HG02610 (cell line): Measurements from ENCODE around the gene CARHSP1.
"Not testable (repeated sequence)": the region's sequence is repeated elsewhere in the genome, so short reads cannot be mapped to it uniquely, and the experiment has no call there.

ENCODE experiments used
- ATAC-seq: cut with Tn5 transposase; IDR thresholded peaks from one replicate; pipeline ENCODE4 v1.9.1; 2021; ENCODE audit warnings: mild to moderate bottlenecking, moderate library complexity; ENCODE audit not compliant: unreplicated experiment

CARHSP1 gene

GRCh38 chr16:8836797-8837196 lies 32.0 kb downstream of the CARHSP1 start:
- ATAC-seq: not testable (repeated sequence)

DNA sequence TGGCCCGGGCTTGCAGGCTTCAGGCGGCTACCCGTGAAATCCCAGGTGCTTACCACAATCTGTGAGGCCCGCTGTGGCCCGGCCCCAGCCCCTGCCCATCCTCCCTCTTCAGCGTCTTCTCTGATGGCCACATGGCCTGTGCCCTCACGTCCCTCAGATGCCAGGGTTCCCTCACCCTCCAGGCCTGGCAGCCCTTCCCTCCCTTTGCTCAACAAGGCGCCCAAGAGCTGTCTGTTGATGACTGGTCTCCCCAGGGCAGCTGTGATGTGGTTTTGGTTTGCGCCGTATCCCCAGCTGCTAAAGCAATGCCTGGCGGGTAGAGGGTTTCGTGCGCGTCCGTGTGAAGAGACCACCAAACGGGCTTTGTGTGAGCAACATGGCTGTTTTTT lies 36.1 kb downstream of the CARHSP1 start:
- no peak for ATAC-seq

GRCh38 chr16:8831871-8832716 lies 36.7 kb downstream of the CARHSP1 start:
- ATAC-seq: no peak

DNA sequence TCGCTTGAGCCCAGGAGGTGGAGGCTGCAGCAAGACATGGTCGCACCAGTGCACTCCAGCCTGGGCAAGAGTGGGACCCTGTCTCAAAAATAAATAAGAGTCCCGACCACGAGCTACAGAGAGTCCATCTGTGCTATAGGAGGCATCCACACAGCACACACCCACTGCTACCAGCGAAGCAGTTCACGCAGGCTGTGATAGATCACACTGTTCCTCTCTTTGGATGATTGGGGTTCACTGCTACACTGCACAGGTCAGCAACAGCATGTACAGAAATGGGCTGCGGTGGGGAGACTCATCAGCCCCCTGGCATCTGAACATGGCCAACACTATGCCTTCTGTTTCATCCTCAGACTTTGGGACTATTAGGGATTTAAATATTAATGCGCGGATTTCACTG lies 37.4 kb downstream of the CARHSP1 start:
- no peak for ATAC-seq

DNA sequence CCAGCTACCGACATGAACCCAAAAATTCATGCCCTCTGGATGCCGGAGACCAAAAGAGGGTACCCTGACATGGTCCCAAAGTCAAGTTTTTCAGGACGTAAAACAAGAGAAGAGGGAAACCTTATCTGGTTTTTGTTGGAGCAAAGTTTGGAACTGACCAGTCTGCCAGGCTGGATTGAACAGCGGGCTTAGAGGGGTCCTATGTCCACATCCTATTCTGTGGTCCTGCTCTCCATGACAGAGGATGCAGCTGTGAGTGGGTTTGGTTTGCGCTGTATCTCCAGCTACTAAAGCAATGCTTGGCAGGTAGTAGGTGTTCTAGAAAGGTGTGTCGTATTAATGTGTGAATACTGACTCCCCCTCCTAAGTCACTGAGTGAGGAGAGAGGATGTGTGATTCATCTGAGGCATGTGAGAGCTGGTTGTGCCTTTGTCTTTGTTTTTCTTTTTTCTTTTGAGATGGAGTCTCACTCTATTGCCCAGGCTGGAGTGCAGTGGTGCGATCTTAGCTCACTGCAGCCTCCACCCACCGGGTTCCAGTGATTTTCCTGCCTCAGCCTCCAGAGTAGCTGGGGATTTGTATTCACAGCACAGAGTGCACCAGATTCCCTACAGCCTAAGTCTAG lies 40.2 kb downstream of the CARHSP1 start:
- ATAC-seq: no peak

DNA sequence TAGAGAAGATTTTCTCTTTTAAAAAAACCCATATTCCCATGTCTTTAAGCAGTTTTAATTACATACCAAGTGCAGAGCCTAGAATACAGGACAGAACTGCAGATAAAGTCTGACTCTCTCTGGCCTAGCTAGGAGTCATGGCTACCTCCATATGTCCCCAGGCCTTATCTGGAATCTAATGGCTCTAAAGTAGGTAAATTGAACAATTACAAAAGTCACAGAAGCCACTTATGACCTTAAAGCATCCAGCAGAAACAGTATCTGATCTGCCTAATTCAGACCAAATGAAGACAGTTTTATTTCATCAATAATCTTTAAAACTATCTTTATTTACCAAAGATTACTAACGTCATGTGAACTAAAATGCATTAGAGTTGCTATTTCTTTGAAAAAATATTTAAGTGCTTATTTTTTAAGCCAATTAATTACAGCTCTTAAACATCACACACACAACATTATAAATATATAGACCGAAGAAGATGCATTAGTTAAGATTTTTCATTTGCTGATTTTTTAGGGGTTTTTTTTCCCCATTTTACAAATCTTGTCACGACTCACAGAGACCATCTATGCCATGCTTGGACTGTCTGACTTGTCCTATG lies 42.4 kb downstream of the CARHSP1 start:
- ATAC-seq: no peak

DNA sequence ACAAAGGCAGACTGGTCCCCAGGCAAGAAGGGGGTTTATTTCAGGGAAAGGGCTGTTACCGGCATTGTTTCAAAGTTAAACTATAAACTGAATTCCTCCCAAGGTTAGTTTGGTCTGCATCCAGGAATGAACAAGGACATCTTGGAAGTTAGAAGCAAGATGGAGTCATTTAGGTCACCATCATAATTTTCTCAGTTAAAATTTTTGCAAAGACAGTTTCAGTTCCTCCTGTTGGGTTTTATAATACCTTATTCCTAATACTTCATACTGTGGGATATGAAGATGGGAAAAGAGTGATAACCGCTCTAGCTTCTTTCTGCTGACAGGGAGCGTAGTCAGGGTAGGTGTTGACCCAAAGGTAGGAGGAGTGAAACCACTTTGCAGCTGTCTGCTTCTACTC lies 46.4 kb downstream of the CARHSP1 start:
- ATAC-seq: no peak

- ATAC-seq: peak; percentile 2
Observed at GRCh38 chr16:8819411-8820034, 49.3 kb downstream of the CARHSP1 start.

GRCh38 chr16:8818504-8819270 lies 50.1 kb downstream of the CARHSP1 start:
- peak; percentile 89 for ATAC-seq

DNA sequence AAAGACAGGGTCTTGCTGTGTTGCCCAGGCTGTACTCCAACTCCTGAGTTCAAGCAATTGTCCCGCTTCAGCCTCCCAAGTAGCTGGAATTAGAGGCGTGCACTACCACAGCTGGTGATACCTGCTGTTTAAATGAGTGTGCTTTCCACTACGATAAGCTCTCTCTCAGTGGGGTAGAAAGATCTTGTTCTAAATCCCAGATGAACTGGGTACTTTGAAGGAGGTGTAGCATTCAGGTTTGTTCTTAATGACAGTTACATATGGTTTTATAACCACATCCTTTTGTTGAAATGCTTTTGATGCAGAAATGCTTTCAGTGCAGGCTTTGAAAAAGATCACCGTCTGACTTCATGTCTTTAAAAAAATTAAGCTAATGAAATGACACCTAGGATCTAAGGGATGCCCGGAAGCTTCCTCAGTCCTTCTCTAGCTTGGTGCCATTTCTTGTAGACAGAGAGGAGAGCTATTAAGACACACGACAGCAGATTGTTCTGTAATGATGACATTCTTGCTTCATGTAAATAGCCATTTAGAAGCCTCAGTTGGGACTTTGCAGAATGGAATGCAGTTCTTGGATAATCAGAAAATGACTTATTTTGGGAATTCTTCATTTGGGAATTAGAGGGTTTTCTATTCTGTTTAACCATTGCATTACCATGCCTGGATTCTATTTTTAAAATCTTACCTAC lies 51.7 kb downstream of the CARHSP1 start:
- ATAC-seq: no peak

DNA sequence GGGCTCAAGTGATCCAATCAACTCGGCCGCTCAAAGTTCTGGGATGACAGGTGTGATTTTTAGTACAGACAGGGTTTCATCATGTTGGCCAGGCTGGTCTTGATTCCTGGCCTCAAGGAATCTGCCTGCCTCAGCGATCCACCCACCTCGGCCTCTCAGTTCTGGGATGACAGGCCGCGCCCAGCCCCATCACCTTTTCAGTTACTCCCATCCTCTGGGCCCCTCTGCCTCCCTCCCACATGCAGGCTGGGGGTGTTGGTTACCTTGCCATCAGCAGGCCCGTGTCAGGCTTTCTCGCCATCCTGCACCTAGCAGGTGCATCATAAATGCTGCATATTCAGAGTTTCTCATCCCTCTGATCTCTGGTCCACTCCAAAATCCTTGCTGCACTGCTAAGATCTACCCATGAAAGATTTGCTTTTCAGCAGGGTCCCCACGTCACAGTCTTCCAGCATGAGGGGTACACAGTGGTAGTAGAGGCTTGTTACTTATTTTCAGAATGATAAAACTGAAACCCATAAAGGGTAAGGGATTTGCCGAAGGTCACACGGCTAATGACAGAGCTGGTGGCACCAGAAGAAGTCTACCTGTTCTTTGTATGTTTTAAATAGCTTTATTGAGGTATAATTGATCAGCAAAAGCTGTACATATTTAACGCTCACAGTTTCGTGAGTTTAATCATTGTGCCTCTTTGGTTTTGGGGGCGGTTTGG lies 54.6 kb downstream of the CARHSP1 start:
- ATAC-seq: peak; percentile 42

DNA sequence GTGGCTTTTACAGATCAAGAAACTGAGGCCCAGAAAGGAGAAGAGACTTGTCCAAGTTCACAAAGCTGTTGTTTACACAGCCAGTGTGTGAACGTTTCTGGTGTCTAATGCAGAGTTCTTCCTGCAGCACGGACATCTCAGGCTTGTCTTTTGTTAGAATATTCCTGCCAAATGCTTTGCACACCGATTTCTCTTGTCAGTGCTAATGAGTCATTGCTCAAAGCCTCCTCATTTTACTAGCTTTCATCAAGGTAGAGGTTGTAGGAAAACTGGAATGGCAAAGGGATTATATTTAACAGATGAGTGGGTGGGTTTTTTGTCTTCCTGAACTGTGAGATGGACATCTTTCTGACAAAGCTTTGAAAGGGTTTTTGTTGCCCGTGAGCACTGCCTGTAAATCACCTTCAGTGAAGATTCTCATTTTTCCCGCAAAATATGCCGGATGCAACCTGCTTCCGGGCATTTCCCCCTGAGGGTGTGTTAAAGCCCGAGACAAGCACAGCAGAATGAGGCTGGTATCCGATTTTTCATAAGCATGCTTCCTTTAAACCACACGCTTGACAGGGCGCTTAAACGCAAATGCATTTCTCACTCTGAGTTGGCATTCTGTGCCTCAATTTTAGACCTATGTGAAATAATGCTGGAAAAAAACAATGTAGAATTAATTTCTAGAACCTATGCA lies 56.5 kb downstream of the CARHSP1 start:
- ATAC-seq: no peak

DNA sequence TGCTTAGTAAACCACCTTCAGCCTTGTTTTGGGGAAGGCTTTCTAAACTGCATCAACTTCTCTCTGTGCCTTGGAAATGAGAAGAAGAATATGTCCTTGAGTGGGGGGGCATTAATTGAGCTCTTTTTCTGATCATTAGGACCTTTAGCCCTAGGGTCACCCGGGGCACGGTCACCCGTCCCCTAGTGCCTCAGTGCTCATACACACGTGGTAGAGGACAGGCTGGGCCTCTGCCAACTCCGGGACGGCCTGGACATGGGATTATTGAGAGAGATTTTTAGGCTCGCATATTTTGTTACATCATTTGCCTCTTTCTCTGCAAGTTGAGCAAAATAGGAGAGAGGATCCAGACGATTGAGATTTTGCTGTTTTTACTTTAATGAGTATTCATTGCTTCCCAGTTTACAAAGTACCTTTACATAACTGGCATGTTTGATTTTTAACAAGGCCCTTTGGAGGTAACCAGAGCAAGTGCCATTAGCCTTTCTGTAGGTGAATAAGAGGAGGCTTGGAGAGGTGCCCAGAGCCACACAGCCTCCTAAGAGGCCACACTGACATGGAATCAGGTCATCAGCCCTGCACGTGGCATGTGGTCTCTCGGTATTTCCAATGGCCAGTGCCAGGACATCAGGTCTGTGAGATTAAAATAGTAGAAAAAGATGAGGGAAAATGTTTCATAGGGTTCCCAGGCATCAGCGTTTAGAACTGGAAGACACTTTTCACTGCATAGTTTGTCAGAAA lies 60.0 kb downstream of the CARHSP1 start:
- ATAC-seq: no peak

GRCh38 chr16:8808009-8808408 lies 60.8 kb downstream of the CARHSP1 start:
- no peak for ATAC-seq

DNA sequence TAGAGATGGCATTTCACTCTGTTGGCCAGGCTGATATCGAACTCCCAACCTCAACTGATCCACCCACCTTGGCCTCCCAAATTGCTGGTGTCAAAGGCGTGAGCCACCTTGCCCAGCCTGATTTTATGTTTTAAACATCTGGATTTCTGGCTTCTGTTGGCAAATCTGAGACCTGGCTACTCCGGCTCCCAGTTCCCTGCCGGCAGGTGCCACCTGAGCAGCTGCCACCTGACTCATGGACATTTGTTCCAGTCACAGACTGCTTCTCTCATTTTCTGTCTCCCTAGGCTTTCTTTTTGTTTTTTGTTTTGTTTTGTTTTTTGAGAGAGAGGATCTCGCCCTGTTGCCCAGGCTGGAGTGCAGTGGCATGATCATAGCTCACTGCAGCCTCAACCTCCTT lies 61.6 kb downstream of the CARHSP1 start:
- no peak for ATAC-seq

DNA sequence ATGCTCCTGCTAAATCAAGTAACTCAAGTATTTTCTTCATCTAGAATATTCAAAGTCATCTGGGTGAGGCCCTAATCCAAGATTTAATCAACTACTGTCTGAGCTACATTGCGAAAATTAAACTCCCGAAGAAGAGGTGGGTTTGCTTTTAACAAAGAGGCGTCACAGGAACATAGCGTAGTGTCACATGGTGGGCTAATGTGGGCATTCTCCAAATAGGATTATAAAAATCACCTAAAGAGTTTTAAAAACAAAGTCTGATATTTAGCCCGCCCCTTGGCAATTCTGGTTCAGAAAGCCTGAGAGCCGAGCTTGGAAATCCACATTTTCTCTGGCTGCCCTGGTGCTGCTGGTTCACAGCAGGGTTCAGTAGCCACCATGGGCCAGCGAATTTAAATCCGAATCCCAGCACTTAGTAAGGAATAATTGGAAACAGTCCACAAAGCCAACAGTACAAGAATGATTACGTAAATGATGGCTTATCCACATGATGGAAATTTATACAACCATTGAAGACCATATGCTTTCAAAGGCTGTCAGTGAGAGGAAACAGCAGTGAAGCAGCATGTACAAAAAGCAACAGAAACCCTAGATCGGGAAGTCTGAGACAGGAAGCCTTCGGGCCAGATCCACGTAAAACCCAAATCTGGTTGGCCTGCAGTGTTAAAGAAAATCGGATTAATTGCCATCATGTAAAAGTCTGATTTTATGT lies 62.4 kb downstream of the CARHSP1 start:
- ATAC-seq: no peak

DNA sequence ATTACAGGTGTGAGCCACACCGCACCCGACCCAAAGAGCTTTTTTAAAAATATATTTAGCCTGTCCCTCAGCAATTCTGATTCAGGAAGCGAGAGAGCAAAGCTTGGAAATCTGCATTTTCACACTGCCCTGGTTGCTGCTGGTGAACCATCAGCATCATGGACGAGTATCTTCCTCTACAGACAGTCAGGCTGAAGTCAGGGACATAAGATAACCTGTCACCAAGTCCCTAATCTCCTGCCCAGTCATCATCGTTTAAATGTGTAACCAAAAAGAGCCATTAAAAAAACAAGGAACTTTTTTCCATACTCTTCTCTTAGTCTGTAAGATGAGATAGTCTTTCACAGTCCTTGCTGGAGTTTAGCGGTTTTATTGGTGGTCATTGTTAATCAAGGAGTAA lies 64.5 kb downstream of the CARHSP1 start:
- no peak for ATAC-seq

DNA sequence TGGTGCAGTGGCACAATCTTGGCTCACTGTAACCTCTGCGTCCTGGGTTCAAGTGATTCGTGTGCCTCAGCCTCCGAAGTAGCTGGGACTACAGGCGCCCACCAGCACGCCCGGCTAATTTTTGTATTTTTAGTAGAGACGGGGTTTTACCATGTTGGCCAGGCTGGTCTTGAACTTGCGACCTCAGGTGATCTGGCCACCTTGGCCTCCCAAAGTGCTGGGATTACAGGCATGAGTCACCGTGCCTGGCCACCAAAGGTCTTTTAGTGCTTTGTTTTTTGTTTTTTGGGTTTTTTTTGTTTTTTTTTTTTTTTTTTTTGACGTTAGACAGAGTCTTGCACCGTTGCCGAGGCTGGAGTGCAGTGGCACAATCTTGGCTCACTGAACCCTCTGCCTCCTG lies 65.1 kb downstream of the CARHSP1 start:
- ATAC-seq: not testable (repeated sequence)
